ENCODE measurements around the gene NTRK2. TPM values are rescaled to one million over a fixed set of nuclear protein-coding genes. Genes with fewer than 3 reads are reported as not detected.

Gene NTRK2
- total RNA-seq, 1 experiment from 2014 or later: 0.06 TPM

GRCh38 chr9:84711936-84712335 lies 42.4 kb downstream of the NTRK2 start:
- ChIA-PET POLR2A (ENCODE audit: low non-redundant PET) (no interaction called here), CTCF (no interaction called here)
- Histone ChIP-seq H3K36me3 (ENCODE audit: insufficient read depth, low read length, poor library complexity, severe bottlenecking) (no peaks in the 10 kb centered on the region), H3K4me1 (ENCODE audit: insufficient read depth, low read length, poor library complexity, severe bottlenecking) (no peaks in the 10 kb centered on the region), H3K27me3 (replicated peaks; ENCODE audit: insufficient read depth, low read depth, low read length, poor library complexity) (no peaks in the 10 kb centered on the region), H3K27ac (ENCODE audit: low read depth, low read length, poor library complexity, severe bottlenecking) (no peak overlapping the region), H3K4me3 (ENCODE audit: low read depth, low read length, poor library complexity, severe bottlenecking) (no peak overlapping the region), H3K9me3 (ENCODE audit: low read depth, low read length, poor library complexity, severe bottlenecking) (no peaks in the 10 kb centered on the region)
- no TSS peak for BruUV-seq (replicated peaks)
- TF ChIP-seq EZH2 (IDR thresholded peaks at IDR 0.05; ENCODE audit: borderline replicate concordance, low read depth, low read length, poor library complexity, severe bottlenecking) (no peak), CTCF (conservative IDR thresholded peaks at IDR 0.05; ENCODE audit: low read depth, low read length) (no peak)
- no peak for DNase-seq (ENCODE audit: low spot score)
- intact Hi-C loops (cut with micrococcal nuclease; ENCODE audit: unreplicated experiment): no loop called here

GRCh38 chr9:84716217-84716616 lies 46.7 kb downstream of the NTRK2 start:
- Histone ChIP-seq H3K9me3 (ENCODE audit: low read depth, low read length, poor library complexity, severe bottlenecking) (no peaks in the 10 kb centered on the region), H3K27ac (ENCODE audit: low read depth, low read length, poor library complexity, severe bottlenecking) (no peak overlapping the region), H3K36me3 (ENCODE audit: insufficient read depth, low read length, poor library complexity, severe bottlenecking) (no peaks in the 10 kb centered on the region), H3K4me1 (ENCODE audit: insufficient read depth, low read length, poor library complexity, severe bottlenecking) (no peaks in the 10 kb centered on the region), H3K4me3 (ENCODE audit: low read depth, low read length, poor library complexity, severe bottlenecking) (no peak overlapping the region), H3K27me3 (replicated peaks; ENCODE audit: insufficient read depth, low read depth, low read length, poor library complexity) (no peaks in the 10 kb centered on the region)
- BruUV-seq (replicated peaks): no TSS peak
- CTCF ChIA-PET: no interaction called here
- POLR2A ChIA-PET (ENCODE audit: low non-redundant PET): no interaction called here
- intact Hi-C loops (cut with micrococcal nuclease; ENCODE audit: unreplicated experiment): no loop called here
- TF ChIP-seq CTCF (conservative IDR thresholded peaks at IDR 0.05; ENCODE audit: low read depth, low read length) (no peak), EZH2 (IDR thresholded peaks at IDR 0.05; ENCODE audit: borderline replicate concordance, low read depth, low read length, poor library complexity, severe bottlenecking) (no peak)
- DNase-seq (ENCODE audit: low spot score): no peak

- no TSS peak for BruUV-seq (replicated peaks)
- no peaks in the 10 kb centered on the region for H3K9me3 ChIP-seq (ENCODE audit: low read depth, low read length, poor library complexity, severe bottlenecking)
- TF ChIP-seq CTCF (conservative IDR thresholded peaks at IDR 0.05; ENCODE audit: low read depth, low read length) (no peak), EZH2 (IDR thresholded peaks at IDR 0.05; ENCODE audit: borderline replicate concordance, low read depth, low read length, poor library complexity, severe bottlenecking) (no peak)
- DNase-seq (ENCODE audit: low spot score): no peak
- no peak overlapping the region for H3K27ac ChIP-seq (ENCODE audit: low read depth, low read length, poor library complexity, severe bottlenecking)
- intact Hi-C loops (cut with micrococcal nuclease; ENCODE audit: unreplicated experiment): no loop called here
- H3K4me3 ChIP-seq (ENCODE audit: low read depth, low read length, poor library complexity, severe bottlenecking): no peak overlapping the region
- no peaks in the 10 kb centered on the region for H3K4me1 ChIP-seq (ENCODE audit: insufficient read depth, low read length, poor library complexity, severe bottlenecking)
- H3K27me3 ChIP-seq (replicated peaks; ENCODE audit: insufficient read depth, low read depth, low read length, poor library complexity): peaks cover 13% of the 10 kb centered on the region
- no peaks in the 10 kb centered on the region for H3K36me3 ChIP-seq (ENCODE audit: insufficient read depth, low read length, poor library complexity, severe bottlenecking)
- ChIA-PET POLR2A (ENCODE audit: low non-redundant PET) (no interaction called here), CTCF (no interaction called here)
Measured at GRCh38 chr9:84718476-84718875, 48.9 kb downstream of the NTRK2 start.

All from A673 (cell line).